Adrenal gland (tissue), 12 donors: Measurements from ENCODE around the gene RNF214. TPM values are rescaled to one million over a fixed set of nuclear protein-coding genes. Genes with fewer than 3 reads are reported as not detected.

Experiments
- DNase-seq, 7 donors: peaks; one replicate each; pipeline ENCODE4 v3.0.0-alpha.2; 2019 to 2020
- H3K27ac ChIP-seq, 5 donors: fragments of 200-600 bp; sonication (generic) in 4 of 5; 1 replicate in 3 of 5; 2 replicates in 2 of 5; pipeline versions ENCODE4 v1.5.1 to v1.8.0; 2016 to 2020; ENCODE audit warnings: mild to moderate bottlenecking in 1 of 5
- H3K27me3 ChIP-seq: fragments of 200-600 bp; 2 replicates; pipeline ENCODE4 v1.8.0; 2021
- H3K36me3 ChIP-seq, 2 donors: fragments of 200-600 bp; replicated peaks in 1 of 2; 1 replicate in 1 of 2; 2 replicates in 1 of 2; pipeline versions ENCODE4 v1.5.1 to v1.8.0; 2018 to 2022
- H3K4me1 ChIP-seq, 2 donors: fragments of 200-600 bp; replicated peaks in 1 of 2; 1 replicate in 1 of 2; 2 replicates in 1 of 2; pipeline versions ENCODE4 v1.5.1 to v1.8.0; 2018 to 2021
- H3K4me3 ChIP-seq, 4 donors: fragments of 200-600 bp; sonication (generic) in 3 of 4; one replicate each; pipeline ENCODE4 v1.5.1; 2016 to 2018
- H3K9me3 ChIP-seq, 3 donors: fragments of 200-600 bp; sonication (generic) in 1 of 3; replicated peaks in 1 of 3; 1 replicate in 2 of 3; 2 replicates in 1 of 3; pipeline versions ENCODE4 v1.5.1 to v1.8.0; 2016 to 2021
- CTCF ChIP-seq, 6 experiments: fragments of 450-650 bp in 4 of 6; fragments of 200-600 bp in 2 of 6; sonication (generic) in 1 of 6; IDR thresholded peaks; 1 replicate in 5 of 6; 2 replicates in 1 of 6; pipeline versions ENCODE4 v1.5.1 to v1.8.0; 2016 to 2021; ENCODE audit warnings: antibody characterized with exemption in 6 of 6, mild to moderate bottlenecking in 2 of 6, moderate library complexity in 1 of 6
- POLR2A ChIP-seq, 2 donors: fragments of 450-650 bp; IDR thresholded peaks; one replicate each; pipeline ENCODE4 v1.6.1; 2017; ENCODE audit warnings: antibody characterized with exemption in 2 of 2, mild to moderate bottlenecking in 2 of 2, moderate library complexity in 1 of 2
- WGBS, 4 donors: extraction: QIAGEN DNeasy Blood & Tissue Kit in 2 of 4; methylation state at CpG; one replicate each; pipeline versions ENCODE4 v1.1.5 to v1.1.7; 2013 to 2017; 5-methylcytosine and 5-hydroxymethylcytosine counted together
- intact Hi-C, 2 donors: fragments of 100-400 bp; cut with DNase I; formaldehyde crosslinking; loops; one replicate each; pipeline versions ENCODE4 v1.14.1 to v1.15.0; 2022 to 2023
- polyA plus RNA-seq, 3 donors: library from polyadenylated mRNA; stranded (reverse); fragments of 200-250 nt in 2 of 3; fragments of 350-450 nt in 1 of 3; fragmentation: Illumina TruSeq in 1 of 3; extraction: RNeasy Lipid Tissue Mini Kit (QIAGEN cat#74804) in 1 of 3; gene quantifications; one replicate each; pipeline ENCODE4 v1.2.3, GENCODE V29; 2013 to 2014
- total RNA-seq, 9 donors: library from RNA; depleted of rRNA in 4 of 9; stranded (reverse); fragments of >200 nt in 4 of 9; fragments of 120-200 nt in 1 of 9; fragmentation: NEBNext Ultra II Directional in 1 of 9; extraction: Animal tissue kit (Norgen Biotek cat#: 25700) in 1 of 9; gene quantifications; one replicate each; pipeline versions ENCODE4 v1.1.0 to v1.2.4, GENCODE V29; 2013 to 2023
- donor health status: healthy with polysubstance abuse.
- donor health status: Bipolar disorder and iron deficiency.
- donor health status: DM: yes; HTN: yes; CAD: no.
- donor health status: DM: no; HTN: no; CAD: no.
- donor health status: DM: no; HTN: no; CAD: no.
- donor health status: DM: yes; HTN: yes; CAD: no.

The RNF214 gene
- total and polyA plus RNA-seq, 12 donors = 11.3 to 33.8 (median 20.5) TPM

- intact Hi-C loops = loop anchor here in 1 of 2 donors (2.0 kb wide), 1 partner anchor 41 kb away; no protein-coding TSS in a partner anchor
- 77 to 87% (median 82%) methylated on average over 5 of the region's 5 CpGs for WGBS, 4 donors
- TF ChIP-seq POLR2A (IDR thresholded peaks at IDR 0.05) (no peak), CTCF (IDR thresholded peaks at IDR 0.05) (no peak)
- Histone ChIP-seq H3K4me3 (no peak overlapping the region), H3K9me3 (no peaks in the 10 kb centered on the region), H3K27ac (peak overlapping the region in 2 of 5 donors; percentile 16 to 45), H3K27me3 (no peaks in the 10 kb centered on the region), H3K4me1 (peaks cover 3 to 7% of the 10 kb centered on the region in 2 donors), H3K36me3 (peaks cover 0 to 67% of the 10 kb centered on the region in 2 donors)
- DNase-seq = no peak
Observed at GRCh38 chr11:117185736-117186430, 46.6 kb upstream of the RNF214 start.

- intact Hi-C loops = no loop called here
- no peaks in the 10 kb centered on the region for H3K9me3 ChIP-seq
- peaks cover 0 to 2% of the 10 kb centered on the region in 2 donors for H3K4me1 ChIP-seq
- H3K4me3 ChIP-seq = no peak overlapping the region
- peak in 1 of 7 donors; percentile 13 for DNase-seq
- H3K27me3 ChIP-seq = no peaks in the 10 kb centered on the region
- H3K27ac ChIP-seq = peak overlapping the region in 2 of 5 donors; percentile 16 to 45
- H3K36me3 ChIP-seq = peaks cover 0 to 72% of the 10 kb centered on the region in 2 donors
- TF ChIP-seq CTCF (IDR thresholded peaks at IDR 0.05) (no peak), POLR2A (IDR thresholded peaks at IDR 0.05) (no peak)
- 89 to 97% (median 95%) methylated on average over 4 of the region's 4 CpGs for WGBS, 4 donors
Observed at GRCh38 chr11:117186431-117186761, 46.1 kb upstream of the RNF214 start.

GRCh38 chr11:117187007-117187406 lies 45.5 kb upstream of the RNF214 start:
- Histone ChIP-seq H3K27me3 (no peaks in the 10 kb centered on the region), H3K36me3 (peaks cover 0 to 77% of the 10 kb centered on the region in 2 donors), H3K9me3 (no peaks in the 10 kb centered on the region), H3K4me1 (no peaks in the 10 kb centered on the region), H3K4me3 (no peak overlapping the region), H3K27ac (peak overlapping the region in 2 of 5 donors; percentile 5 to 45)
- 58 to 67% (median 61%) methylated on average over 6 of the region's 6 CpGs for WGBS, 4 donors
- peak in 6 of 7 donors; percentile 7 to 54 (median 28) for DNase-seq
- intact Hi-C loops = no loop called here
- TF ChIP-seq CTCF (IDR thresholded peaks at IDR 0.05) = no peak
- TF ChIP-seq POLR2A (IDR thresholded peaks at IDR 0.05) = no peak

GRCh38 chr11:117187428-117187798 lies 45.1 kb upstream of the RNF214 start:
- H3K27me3 ChIP-seq = no peaks in the 10 kb centered on the region
- no peak for TF ChIP-seq CTCF (IDR thresholded peaks at IDR 0.05)
- TF ChIP-seq POLR2A (IDR thresholded peaks at IDR 0.05) = no peak
- H3K9me3 ChIP-seq = no peaks in the 10 kb centered on the region
- H3K27ac ChIP-seq = no peak overlapping the region
- intact Hi-C loops = no loop called here
- WGBS, 4 donors = 74 to 86% (median 80%) methylated on average over 10 to 13 of the region's 13 CpGs
- H3K36me3 ChIP-seq = peaks cover 0 to 77% of the 10 kb centered on the region in 2 donors
- H3K4me1 ChIP-seq = no peaks in the 10 kb centered on the region
- no peak overlapping the region for H3K4me3 ChIP-seq
- peak in 2 of 7 donors; percentile 12 to 39 for DNase-seq
